ENCODE measurements around the gene GXYLT2. TPM values are rescaled to one million over a fixed set of nuclear protein-coding genes. Genes with fewer than 3 reads are reported as not detected.
A peak's percentile ranks its signal among the peaks of the same experiment; 100 is the strongest.

Gene GXYLT2
- total RNA-seq, 1 donor from 2014 or later: 16.2 TPM

DNA sequence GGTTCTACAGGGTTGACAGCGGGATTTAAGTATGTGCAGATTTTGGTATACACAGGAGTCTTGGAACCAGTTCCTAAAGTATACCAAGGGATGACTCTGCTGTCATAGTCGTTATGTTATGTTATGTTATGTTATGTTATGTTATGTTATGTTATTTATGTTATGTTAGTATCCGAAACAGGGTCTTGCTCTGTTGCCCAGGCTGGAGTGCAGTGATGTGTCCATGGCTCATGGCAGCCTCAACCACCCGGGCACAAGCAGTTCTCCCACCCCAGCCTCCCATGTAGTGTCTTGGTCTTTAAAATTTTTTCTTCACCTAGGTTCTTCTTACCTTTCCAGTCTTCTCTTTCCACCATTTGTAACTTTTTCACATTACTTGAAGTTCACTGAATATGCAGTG is 130.5 kb downstream of the GXYLT2 start:
- Histone ChIP-seq H3K9me3 (replicated peaks) (no peaks in the 10 kb centered on the region), H3K27ac (replicated peaks) (no peak overlapping the region), H3K4me3 (no peak overlapping the region), H3K27me3 (ENCODE audit: low read depth) (no peaks in the 10 kb centered on the region), H3K4me1 (peaks cover 78% of the 10 kb centered on the region), H3K36me3 (no peaks in the 10 kb centered on the region)
- no peak for DNase-seq
- intact Hi-C loops (cut with micrococcal nuclease): no loop called here
- TF ChIP-seq, protein P1, sequence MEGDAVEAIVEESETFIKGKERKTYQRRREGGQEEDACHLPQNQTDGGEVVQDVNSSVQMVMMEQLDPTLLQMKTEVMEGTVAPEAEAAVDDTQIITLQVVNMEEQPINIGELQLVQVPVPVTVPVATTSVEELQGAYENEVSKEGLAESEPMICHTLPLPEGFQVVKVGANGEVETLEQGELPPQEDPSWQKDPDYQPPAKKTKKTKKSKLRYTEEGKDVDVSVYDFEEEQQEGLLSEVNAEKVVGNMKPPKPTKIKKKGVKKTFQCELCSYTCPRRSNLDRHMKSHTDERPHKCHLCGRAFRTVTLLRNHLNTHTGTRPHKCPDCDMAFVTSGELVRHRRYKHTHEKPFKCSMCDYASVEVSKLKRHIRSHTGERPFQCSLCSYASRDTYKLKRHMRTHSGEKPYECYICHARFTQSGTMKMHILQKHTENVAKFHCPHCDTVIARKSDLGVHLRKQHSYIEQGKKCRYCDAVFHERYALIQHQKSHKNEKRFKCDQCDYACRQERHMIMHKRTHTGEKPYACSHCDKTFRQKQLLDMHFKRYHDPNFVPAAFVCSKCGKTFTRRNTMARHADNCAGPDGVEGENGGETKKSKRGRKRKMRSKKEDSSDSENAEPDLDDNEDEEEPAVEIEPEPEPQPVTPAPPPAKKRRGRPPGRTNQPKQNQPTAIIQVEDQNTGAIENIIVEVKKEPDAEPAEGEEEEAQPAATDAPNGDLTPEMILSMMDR (IDR thresholded peaks at IDR 0.05; ENCODE audit: borderline replicate concordance): no peak

DNA sequence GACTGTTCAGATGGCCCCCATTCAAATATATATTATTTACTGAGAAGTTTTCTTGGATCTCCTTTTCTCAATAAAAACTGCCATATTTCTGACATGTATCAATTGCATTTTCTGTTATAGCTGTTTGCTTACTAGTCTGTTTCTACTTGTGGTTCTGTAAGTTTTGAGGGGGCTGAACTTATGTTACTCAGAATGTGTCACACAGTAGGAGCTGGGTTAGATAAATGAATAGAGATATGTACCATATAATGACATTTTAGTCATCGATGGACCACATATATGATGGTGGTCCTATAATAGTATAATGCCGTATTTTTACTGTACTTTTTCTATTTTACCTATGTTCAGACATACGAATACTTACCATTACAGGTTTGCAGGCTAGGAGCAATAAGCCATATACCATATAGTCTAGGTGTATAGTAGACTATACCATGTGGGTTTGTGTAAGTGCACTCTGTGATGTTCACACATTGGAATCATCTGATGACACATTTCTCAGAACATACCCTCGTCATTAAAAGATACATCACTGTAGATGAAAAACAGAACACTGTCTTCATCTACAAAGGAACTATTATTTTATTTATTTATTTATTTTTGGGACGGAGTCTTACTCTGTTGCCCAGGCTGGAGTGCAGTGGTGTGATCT is 131.1 kb downstream of the GXYLT2 start:
- peaks cover 78% of the 10 kb centered on the region for H3K4me1 ChIP-seq
- intact Hi-C loops (cut with micrococcal nuclease): no loop called here
- no peaks in the 10 kb centered on the region for H3K36me3 ChIP-seq
- no peaks in the 10 kb centered on the region for H3K9me3 ChIP-seq (replicated peaks)
- no peak for DNase-seq
- H3K27me3 ChIP-seq (ENCODE audit: low read depth): no peaks in the 10 kb centered on the region
- no peak overlapping the region for H3K4me3 ChIP-seq
- H3K27ac ChIP-seq (replicated peaks): no peak overlapping the region
- TF ChIP-seq, protein P1 (IDR thresholded peaks at IDR 0.05; ENCODE audit: borderline replicate concordance): no peak

DNA sequence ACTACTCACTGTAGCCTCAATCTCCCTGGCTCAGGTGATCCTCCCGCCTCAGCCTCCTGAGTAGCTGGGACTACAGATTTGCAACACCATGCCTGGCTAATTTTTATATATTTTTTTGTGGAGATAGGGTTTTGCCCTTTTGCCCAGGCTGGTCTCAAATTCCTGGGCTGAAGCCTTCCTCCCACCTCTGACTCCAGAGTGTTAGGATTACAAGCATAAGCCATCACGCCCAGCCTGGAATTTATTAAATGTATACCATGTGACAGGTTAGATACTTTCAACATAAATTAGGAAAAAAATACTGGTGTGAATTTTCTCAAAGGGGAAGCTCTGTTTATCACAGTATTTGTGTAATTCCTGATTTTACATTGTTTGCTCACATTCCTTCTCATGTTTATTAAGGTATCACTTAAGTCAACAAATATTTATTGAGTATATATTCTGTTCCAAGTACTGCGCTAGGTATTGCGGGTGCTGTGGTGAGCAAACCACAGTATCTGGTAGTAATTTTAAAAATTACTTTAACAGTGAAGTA is 133.5 kb downstream of the GXYLT2 start:
- TF ChIP-seq, protein P1 (IDR thresholded peaks at IDR 0.05; ENCODE audit: borderline replicate concordance): no peak
- intact Hi-C loops (cut with micrococcal nuclease): no loop called here
- DNase-seq: no peak
- peaks cover 92% of the 10 kb centered on the region for H3K4me1 ChIP-seq
- H3K27ac ChIP-seq (replicated peaks): no peak overlapping the region
- no peaks in the 10 kb centered on the region for H3K36me3 ChIP-seq
- no peaks in the 10 kb centered on the region for H3K27me3 ChIP-seq (ENCODE audit: low read depth)
- no peak overlapping the region for H3K4me3 ChIP-seq
- no peaks in the 10 kb centered on the region for H3K9me3 ChIP-seq (replicated peaks)

DNA sequence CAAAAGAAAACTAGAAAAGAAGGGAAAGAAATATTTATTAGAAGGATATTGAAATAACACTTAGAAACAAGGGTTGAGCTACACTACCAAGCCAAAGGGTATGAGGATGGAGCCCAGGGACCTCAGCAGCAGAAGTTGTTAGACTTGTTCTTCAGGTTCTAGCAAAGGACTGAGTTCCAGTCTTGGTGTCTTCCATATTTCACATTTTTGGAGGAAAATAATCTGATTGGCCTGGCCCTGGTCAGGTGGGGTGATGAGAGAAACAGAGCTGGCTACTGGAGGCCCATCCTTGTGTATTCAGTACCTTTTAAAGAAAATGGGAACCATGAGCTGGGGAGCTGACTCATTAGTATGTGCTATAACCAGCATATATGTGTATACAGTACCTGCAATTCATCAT is 137.0 kb downstream of the GXYLT2 start:
- peak overlapping the region; percentile 29 for H3K27ac ChIP-seq (replicated peaks)
- peaks cover 95% of the 10 kb centered on the region for H3K4me1 ChIP-seq
- H3K4me3 ChIP-seq: no peak overlapping the region
- TF ChIP-seq, protein P1 (IDR thresholded peaks at IDR 0.05; ENCODE audit: borderline replicate concordance): no peak
- intact Hi-C loops (cut with micrococcal nuclease): no loop called here
- H3K27me3 ChIP-seq (ENCODE audit: low read depth): no peaks in the 10 kb centered on the region
- no peak for DNase-seq
- H3K9me3 ChIP-seq (replicated peaks): no peaks in the 10 kb centered on the region
- no peaks in the 10 kb centered on the region for H3K36me3 ChIP-seq

DNA sequence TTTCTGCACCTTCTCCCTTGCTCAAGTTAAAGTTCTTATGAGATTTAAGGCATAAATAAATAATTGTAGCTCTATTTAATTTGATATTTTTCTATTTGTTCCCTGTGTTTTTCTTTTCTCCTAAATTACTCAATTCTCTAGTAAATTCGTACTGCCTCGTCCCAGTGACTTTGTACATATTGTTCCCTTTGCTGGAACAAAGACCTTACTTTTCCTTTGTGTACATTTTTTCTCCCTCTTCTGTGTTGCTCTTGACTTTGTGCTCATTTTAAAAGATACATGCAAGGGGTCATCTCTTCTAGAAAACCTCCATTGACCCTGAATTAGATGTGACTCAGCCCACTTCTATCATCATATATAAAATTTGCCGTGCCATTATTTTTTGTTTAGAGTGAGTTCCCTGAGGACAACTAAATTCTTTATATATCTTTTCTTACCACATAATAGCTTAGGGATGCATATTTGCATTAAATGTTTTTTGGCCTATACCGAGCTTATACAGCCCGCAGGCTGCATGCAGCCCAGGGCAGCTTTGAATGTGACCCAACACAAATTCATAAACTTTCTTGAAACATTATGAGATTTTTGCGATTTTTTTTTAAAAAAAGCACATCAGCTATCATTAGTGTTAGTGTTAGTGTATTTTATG is 138.4 kb downstream of the GXYLT2 start:
- intact Hi-C loops (cut with micrococcal nuclease): no loop called here
- TF ChIP-seq, protein P1 (IDR thresholded peaks at IDR 0.05; ENCODE audit: borderline replicate concordance): no peak
- no peak overlapping the region for H3K4me3 ChIP-seq
- H3K27me3 ChIP-seq (ENCODE audit: low read depth): no peaks in the 10 kb centered on the region
- no peaks in the 10 kb centered on the region for H3K36me3 ChIP-seq
- no peak overlapping the region for H3K27ac ChIP-seq (replicated peaks)
- no peaks in the 10 kb centered on the region for H3K9me3 ChIP-seq (replicated peaks)
- DNase-seq: no peak
- H3K4me1 ChIP-seq: peaks cover 94% of the 10 kb centered on the region

Other genes with a start within 250 kb of the GXYLT2 start
- gene SHQ1, start 39.6 kb upstream of the GXYLT2 start, total RNA-seq: 18.8 TPM
- gene PPP4R2, start 108.8 kb downstream of the GXYLT2 start, total RNA-seq: 55.5 TPM
- 0.99 TPM for gene EBLN2, start 173.6 kb downstream of the GXYLT2 start, total RNA-seq